Cerebellar nuclear complex (tissue), 1 donor: ENCODE data around the gene PLG.
"Not testable (repeated sequence)": the region's sequence is repeated elsewhere in the genome, so short reads cannot be mapped to it uniquely, and the experiment has no call there.

ENCODE experiments used
- DNase-seq, 2 experiments: peaks; one replicate each; lab custom pipeline; 2025; lab: John Stamatoyannopoulos, UW

The PLG gene

DNA sequence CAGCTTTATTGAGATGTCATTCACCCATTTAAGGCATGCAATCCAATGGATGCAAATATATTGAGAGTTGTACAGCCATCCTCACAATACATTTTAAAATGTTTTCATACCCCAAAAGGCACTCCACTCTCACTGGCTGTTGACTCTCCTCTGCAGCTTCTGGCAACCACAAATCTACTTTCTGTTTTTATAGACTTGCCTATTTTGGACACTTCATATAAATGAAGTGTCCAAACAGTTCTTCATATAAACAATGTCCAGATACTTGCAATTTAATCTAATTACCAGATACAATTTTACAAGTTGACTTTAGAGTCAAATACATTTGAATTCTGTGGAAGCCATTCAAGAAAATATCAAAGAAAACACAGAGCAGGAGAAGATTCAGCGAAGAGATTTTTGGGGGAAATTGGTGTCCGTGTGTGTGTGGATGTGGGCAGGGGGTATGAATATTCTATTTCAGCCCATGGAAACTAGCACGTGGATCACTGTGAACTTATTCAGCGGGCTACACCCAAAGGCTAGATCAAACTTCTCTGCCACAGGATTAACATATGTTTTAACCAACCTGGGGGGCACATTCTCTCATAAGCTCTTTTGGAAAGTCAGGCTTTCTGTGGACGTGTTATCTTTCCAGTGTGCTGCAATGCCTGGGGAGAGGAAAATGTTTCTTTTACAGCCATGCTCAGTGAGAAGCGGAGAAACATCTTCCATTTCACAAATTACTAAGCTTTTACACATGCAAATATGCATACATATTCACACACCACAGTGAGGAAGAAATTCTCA lies 73.9 kb downstream of the PLG start:
- no peak for DNase-seq

DNA sequence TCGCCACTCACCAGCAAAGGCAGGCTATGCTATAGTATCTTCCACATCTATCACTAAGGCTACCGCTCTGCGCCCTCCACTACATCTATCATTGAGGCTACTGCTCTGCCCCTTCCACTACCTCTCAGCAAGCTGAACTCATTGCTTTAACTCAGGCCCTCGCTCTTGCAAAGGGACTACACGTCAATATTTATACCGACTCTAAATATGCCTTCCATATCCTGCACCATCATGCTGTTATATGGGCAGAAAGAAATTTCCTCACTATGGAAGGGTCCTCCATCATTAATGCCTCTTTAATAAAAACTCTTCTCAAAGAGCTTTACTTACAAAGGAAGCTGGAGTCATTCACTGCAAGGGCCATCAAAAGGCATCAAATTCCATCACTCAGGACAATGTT lies 77.1 kb downstream of the PLG start:
- not testable (repeated sequence) for DNase-seq

DNA sequence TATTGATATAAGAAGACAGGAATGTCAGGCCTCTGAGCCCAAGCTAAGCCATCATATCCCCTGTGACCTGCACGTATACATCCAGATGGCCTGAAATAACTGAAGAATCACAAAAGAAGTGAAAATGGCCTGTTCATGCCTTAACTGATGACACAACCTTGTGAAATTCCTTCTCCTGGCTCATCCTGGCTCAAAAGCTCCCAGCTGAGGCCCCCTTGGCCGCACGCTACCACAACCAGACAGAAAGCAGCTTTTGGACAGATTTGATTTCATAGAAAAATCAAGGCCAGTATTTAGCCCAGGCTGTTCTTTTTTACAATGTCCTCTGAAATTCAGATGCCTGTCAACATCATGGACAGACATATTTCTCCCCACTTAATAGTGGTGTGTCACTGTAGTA lies 78.6 kb downstream of the PLG start:
- not testable (repeated sequence) for DNase-seq

DNA sequence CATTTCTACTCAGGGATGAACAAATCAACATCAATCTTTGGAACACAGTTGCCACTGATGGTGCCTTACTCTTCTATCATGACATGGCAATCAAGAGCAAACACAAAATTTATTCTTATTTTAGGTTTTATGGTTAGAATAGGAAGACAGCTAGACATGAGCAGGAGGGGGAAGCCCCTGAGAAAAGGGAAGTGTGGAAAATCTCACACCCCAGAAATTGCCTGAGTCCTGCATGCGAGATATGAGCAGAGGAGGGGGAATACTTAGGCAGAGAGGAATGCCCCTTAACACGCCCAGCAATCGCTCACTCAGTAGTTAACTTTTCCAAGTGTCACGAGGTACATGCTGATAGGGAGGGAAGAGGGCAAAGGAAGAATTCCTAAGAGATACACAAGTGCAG lies 79.3 kb downstream of the PLG start:
- DNase-seq = no peak

DNA sequence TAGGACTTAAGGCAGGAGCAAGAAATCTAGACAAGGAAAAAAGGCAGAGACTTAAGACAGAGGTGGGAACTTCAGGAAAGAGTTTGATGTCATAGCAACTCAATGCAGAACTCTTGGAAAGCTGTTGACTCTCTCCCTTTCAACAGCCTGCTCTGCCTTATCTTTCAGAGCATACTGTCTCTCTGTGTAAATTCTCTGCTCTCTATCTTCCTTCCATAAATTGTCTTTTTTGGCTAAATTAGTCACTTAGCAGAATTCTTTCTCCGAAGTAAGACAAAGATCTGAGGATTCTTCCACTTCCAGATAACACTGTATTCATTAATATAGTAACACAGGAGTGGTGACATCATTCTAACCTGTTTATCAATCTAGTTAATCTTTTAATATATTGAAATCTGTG lies 80.2 kb downstream of the PLG start:
- DNase-seq = no peak

DNA sequence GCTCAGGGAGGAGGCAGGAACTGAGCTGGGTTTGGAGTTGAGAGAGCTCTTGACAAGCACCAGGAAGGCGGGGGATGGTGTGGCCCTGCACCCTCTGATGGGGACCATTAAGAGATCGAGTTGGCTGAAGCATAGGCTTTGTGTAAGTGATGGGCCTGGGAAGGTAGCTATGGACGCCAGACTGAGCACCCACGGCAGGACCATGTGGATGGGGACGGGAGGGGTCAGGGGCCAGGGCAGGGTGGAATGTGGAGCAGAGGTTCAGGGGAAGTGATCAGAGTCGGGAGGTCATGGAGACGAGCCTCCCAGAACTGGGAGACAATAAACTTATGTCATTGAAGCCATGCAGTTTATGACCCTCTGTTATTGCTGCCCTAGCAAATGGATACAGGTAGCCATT lies 81.7 kb downstream of the PLG start:
- no peak for DNase-seq

DNA sequence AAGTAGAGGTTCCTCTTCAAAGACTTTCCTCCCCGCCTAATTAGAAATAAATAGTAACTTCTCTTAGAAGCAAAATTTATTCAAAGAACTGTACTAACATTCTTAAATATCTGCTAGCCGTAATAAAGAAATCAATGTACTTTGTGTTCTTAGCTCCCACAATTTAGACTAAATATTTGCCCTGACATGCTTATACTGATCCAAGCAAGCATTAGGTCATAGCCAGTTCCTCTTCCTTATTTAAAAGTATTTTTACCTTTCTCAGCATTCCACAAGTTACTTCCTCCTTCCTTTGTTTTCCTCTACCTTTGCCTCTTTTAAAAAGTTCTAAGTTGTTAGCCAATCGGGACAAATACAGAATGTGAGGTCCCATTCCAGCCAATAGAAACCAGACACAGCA lies 86.1 kb downstream of the PLG start:
- DNase-seq = not testable (repeated sequence)

DNA sequence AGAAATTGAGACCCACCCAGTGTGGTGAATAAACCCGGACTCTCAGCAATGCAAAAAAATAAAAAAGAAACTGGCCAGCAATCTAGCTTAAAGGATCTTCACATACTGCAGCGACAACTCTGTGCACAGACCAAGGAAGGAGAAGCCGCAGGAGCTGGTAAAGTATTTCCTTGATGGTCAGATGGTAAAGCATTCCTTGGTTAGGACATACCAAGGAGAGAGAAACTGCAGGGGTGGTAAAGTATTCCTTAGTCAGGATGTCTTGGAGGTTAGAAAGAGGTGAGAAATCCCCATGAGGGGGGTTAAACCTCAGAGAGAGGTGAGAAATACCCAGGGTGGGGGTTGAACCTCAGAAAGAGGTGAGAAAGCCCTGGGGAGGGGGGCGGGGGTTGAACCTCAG lies 86.8 kb downstream of the PLG start:
- DNase-seq = no peak

DNA sequence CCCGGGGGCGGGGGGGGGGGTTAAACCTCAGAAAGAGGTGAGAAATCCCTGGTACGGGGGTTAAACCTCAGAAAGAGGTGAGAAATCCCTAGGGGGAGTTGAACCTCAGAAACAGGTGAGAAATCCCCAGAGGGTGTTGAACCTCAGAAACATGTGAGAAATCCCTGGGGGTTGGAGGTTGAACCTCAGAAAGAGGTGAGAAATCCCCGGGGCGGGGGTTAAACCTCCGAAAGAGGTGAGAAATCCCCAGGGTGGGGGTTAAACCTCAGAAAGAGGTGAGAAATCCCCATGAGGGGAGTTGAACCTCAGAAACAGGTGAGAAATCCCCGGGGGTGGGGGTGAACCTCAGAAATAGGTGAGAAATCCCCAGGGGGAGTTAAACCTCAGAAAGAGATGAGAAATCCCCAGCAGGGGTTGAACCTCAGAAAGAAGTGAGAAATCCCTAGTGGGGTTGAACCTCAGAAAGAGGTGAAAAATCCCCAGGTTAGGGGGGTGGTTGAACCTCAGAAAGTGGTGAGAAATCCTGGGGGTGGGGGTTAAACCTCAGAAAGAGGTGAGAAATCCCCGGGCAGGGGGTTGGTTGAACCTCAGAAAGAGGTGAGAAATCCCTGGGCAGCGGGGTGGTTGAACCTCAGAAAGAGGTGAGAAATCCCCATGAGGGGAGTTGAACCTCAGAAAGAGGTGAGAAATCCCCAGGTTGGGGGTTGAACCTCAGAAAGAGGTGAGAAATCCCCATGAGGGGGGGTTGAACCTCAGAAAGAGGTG lies 87.4 kb downstream of the PLG start:
- DNase-seq = no peak

DNA sequence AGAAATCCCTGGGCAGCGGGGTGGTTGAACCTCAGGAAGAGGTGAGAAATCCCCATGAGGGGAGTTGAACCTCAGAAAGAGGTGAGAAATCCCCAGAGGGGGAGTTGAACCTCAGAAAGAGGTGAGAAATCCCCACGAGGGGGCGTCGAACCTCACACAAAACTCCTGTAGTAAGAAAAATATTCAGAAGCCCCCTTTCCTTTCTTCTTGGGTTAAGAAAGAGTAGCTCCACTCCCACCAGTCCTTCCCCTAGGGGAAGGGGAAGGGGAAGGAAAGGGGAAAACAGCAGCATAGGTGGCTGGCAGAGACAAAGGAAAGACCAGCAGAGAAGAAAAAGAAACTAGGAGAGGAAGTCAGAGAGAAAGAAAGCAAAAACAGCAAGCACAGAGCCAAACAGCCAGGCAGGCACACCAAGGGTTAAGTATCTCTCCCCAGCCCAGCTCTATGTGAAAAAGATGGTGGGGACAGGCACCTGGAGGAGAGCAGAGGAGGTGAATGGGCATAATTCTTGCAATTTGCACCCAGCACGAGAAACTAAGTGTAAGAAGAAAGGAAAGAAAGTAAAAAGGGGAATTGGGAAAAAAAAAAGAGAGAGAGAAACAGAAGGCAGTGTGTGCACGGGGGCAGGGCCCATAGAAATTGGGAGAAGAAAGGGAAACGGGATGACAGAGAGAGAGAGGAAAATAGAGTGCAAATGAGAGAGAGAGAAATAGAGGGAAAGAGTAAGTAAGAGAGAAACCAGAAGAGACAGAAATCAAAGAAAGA lies 88.2 kb downstream of the PLG start:
- no peak for DNase-seq

DNA sequence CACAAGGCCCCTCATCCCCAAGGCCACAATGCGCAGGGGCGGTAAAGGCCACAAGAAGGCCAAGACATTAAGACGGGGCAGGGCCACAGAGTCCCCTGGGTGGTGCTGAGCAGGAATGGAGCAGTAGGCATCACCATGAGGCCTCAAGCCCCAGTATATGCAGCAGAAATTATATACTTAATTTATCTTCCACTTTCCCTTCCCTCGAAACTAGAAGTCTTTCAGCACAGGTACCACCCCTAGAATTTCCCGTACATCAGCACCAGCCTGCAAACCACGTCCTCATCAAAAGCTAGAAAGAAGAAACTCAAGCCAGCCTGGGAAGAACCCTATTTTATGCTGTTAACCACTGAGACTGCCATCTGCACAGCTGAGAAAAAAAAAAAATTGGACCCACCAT lies 89.4 kb downstream of the PLG start:
- no peak for DNase-seq

DNA sequence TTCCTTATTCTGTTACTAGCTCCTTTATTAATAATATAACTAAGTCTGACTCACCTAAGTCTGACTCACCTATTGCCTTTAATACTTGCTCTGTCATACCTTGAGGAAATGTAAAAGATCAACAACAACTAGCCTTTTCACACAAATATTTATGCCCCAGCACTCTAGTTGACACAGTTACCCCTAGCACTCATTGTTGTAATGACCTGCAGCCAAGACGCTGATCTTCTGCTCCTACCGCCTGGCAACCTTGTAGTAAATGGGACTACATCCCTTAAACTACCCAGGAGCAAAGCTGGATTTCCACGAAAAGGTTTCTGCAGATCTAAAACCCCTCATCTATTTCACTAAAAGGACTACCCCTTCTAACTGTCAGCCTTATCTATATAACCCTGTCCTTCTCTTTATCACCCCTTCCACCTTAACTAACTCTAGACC lies 90.0 kb downstream of the PLG start:
- DNase-seq = no peak

DNA sequence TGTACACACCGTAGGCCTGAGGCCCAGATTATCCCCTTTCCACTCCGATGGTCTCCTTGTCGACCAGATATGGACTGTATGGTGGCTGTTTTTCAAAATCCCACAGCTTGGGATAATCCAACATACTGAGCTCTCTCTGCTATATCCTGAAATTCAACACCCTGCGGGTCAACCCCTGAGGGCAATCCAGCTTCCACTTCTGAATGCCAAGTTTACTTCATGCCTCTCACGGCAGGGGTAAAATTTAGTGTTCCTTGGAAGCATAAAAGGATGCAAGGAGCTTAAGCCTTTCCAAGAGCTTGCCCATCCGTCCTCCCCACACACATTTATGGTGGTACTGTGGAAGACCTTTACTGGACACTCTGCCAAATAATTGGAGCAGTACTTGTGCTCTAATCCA lies 90.7 kb downstream of the PLG start:
- DNase-seq = no peak

DNA sequence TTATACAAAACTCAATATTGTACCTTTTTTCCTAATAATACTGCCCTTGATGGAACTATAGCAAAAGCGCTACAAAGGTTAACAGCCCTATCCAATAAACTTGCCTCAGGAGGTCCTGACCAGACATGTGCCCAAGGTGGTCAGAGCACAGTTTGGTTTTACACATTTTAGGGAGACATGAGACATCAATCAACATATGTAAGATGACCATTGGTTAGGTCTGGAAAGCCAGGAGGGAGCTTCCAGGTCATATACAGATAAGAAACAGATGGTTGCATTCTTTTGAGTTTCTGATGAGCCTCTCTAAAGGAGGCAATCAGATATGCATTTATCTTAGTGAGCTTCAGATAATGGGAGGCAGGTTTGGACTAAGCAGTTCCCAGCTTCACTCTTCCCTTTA lies 91.6 kb downstream of the PLG start:
- DNase-seq = no peak

DNA sequence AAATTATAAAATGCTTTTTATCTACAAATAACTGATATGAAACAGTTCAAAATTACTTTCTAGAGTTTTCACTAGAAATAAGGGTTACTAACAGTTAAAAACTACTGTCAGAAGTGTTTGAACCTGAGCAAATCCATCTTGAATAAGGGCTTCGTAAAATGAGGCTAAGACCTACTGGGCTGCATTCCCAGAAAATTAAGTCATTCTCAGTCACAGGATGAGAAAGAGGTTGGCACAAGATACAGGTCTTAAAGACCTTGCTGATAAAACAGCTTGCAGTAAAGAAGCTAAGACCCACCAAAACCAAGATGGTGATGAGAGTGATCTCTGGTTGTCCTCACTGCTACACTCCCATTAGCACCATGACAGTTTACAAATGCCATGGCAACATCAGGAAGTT lies 93.7 kb downstream of the PLG start:
- DNase-seq = no peak

DNA sequence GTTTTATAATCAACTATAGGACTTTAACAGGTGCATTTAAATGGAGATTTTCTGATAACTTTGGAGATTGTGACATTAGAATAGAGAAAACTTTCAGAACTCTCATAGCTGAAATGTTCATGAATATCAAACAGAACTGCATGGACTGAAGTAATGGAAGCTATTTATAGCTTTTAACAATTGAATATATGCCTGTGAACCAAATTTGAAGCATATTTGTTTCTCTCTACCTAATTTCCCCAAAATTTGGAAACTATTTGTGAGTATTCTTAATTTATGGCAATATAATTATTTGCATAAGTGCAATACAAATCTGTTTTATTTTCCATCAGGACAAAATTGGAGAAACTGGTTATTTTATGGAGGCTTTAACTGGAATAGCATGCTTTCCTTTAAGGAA lies 96.6 kb downstream of the PLG start:
- DNase-seq = no peak

DNA sequence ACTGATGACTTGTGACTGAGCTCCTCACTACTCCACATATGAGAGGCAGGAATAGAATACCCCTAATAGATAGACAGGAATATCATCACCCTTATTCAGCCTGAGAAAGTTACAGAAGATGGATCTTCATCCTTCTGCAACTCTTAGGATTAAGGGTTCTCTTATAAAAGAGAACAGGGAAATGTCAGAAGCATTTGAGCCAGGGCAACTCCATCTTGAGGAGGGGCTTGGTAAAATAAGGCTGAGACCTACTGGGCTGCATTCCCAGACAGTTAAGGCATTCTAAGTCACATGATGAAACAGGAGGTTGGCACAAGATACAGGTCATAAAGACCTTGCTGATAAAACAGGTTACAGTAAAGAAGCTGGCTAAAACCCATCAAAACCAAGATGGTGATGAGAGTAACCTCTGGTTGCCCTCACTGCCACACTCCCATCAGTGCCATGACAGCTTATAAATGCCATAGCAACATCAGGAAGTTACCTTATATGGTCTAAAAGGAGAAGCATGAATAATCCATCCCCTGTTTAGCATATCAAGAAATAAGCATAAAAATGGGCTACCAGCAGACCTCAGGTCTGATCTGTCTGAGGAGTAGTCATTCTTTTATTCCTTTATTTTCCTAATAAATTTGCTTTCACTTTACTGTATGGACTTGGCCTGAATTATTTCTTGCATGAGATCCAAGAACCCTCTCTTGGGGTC lies 97.9 kb downstream of the PLG start:
- no peak for DNase-seq

DNA sequence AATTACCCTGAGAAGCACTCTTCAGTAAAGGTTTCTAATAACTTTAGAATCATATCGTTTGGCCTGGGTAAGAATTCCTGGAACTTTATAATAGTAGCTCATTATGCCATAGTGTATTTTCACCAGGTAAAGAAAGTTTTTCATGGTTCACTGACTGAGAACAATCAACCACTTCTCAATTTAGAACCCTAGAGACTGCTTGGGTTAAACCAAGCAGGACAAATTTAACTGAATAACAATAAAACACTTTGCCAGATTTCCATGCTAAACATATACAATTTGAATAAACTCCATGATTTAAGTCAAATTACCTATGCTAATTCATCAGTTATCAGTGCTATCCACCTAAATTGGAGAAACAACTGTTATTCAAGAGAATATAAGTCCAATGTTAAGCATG lies 99.4 kb downstream of the PLG start:
- DNase-seq = no peak

DNA sequence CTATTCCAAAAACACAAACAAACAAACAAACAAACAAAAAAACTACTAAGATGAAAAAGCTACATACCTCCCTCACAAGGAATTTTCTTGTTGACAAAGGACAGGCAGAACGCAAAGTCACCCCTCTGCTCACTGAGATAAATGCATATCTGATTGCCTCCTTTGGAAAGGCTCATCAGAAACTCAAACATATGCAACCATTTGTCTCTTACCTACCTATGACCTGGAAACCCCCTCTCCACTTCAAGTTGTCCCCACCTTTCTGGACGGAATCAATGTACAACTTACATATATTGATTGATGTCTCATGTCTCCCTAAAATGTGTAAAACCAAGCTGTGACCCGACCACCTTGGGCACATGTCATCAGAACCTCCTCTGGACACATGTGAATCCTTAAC lies 100.0 kb downstream of the PLG start:
- not testable (repeated sequence) for DNase-seq
